ENCODE measurements around the gene TRMT1. TPM values are rescaled to one million over a fixed set of nuclear protein-coding genes. Genes with fewer than 3 reads are reported as not detected.

TRMT1 gene
- total RNA-seq, 1 experiment from 2014 or later: 52.0 TPM

GRCh38 chr19:13085666-13086065 lies 30.9 kb downstream of the TRMT1 start:
- CTCF ChIA-PET: no interaction called here

GRCh38 chr19:13083627-13084026 lies 32.9 kb downstream of the TRMT1 start:
- Histone ChIP-seq H3K27me3 (ENCODE audit: control insufficient read depth, insufficient read depth, low read length) (no peaks in the 10 kb centered on the region), H3K36me3 (ENCODE audit: control insufficient read depth, insufficient read depth, low read length) (no peaks in the 10 kb centered on the region), H3K9me3 (ENCODE audit: control insufficient read depth, insufficient read depth, low read depth, low read length) (no peaks in the 10 kb centered on the region), H3K4me3 (ENCODE audit: low read depth in 2 of 2, low read length in 2 of 2) (no peak overlapping the region), H3K4me1 (ENCODE audit: control insufficient read depth, insufficient read depth, low read length) (peaks cover 7% of the 10 kb centered on the region; the same call in 1 of the 2 replicates), H3K27ac (ENCODE audit: low read length) (no peak overlapping the region)
- TF ChIP-seq TCF7L2 (IDR thresholded peaks at IDR 0.05; ENCODE audit: low read depth, low read length) (no peak), POLR2AphosphoS5 (IDR thresholded peaks at IDR 0.05; ENCODE audit: low read depth, low read length) (no peak), CTCF (IDR thresholded peaks at IDR 0.05) (no peak), SIN3A (IDR thresholded peaks at IDR 0.05; ENCODE audit: borderline replicate concordance, insufficient read depth, low read depth, low read length) (no peak), REST (IDR thresholded peaks at IDR 0.05; ENCODE audit: insufficient read depth in 1 of 2, low read depth in 2 of 2, low read length in 1 of 2) (no peak)
- in situ Hi-C loops (cut with HindIII; ENCODE audit: low pct_unique_long_range_greater_than_20kb, low sequenced_read_pairs) (no loop called here), intact Hi-C loops (cut with micrococcal nuclease; ENCODE audit: unreplicated experiment) (no loop called here)
- POLR2A ChIA-PET: no interaction called here
- CTCF ChIA-PET: no interaction called here
- no peak for ATAC-seq
- no peak for DNase-seq (ENCODE audit: low read depth, low spot score)
- BruUV-seq (replicated peaks): no TSS peak

More at GRCh38 chr19:13085666-13086065, 30.9 kb downstream of the TRMT1 start:
- DNase-seq (ENCODE audit: low read depth, low spot score): no peak
- POLR2A ChIA-PET: no interaction called here
- H3K4me3 ChIP-seq (ENCODE audit: low read depth in 2 of 2, low read length in 2 of 2): no peak overlapping the region
- intact Hi-C loops (cut with micrococcal nuclease; ENCODE audit: unreplicated experiment) (no loop called here), in situ Hi-C loops (cut with HindIII; ENCODE audit: low pct_unique_long_range_greater_than_20kb, low sequenced_read_pairs) (no loop called here)
- H3K36me3 ChIP-seq (ENCODE audit: control insufficient read depth, insufficient read depth, low read length): no peaks in the 10 kb centered on the region
- H3K9me3 ChIP-seq (ENCODE audit: control insufficient read depth, insufficient read depth, low read depth, low read length): no peaks in the 10 kb centered on the region
- peaks cover under 1% of the 10 kb centered on the region; the same call in 1 of the 2 replicates for H3K4me1 ChIP-seq (ENCODE audit: control insufficient read depth, insufficient read depth, low read length)
- no peak overlapping the region for H3K27ac ChIP-seq (ENCODE audit: low read length)
- no TSS peak for BruUV-seq (replicated peaks)
- TF ChIP-seq POLR2AphosphoS5 (IDR thresholded peaks at IDR 0.05; ENCODE audit: low read depth, low read length) (no peak), REST (IDR thresholded peaks at IDR 0.05; ENCODE audit: insufficient read depth in 1 of 2, low read depth in 2 of 2, low read length in 1 of 2) (no peak), CTCF (IDR thresholded peaks at IDR 0.05) (no peak), TCF7L2 (IDR thresholded peaks at IDR 0.05; ENCODE audit: low read depth, low read length) (no peak), SIN3A (IDR thresholded peaks at IDR 0.05; ENCODE audit: borderline replicate concordance, insufficient read depth, low read depth, low read length) (no peak)
- no peak for ATAC-seq
- H3K27me3 ChIP-seq (ENCODE audit: control insufficient read depth, insufficient read depth, low read length): no peaks in the 10 kb centered on the region

Data from Panc1 (cell line).